Measurements from ENCODE around the gene FOXK2. TPM values are rescaled to one million over a fixed set of nuclear protein-coding genes. Genes with fewer than 3 reads are reported as not detected.

FOXK2 gene
- 10 to 100 TPM; 35.9 to 53.9 TPM for total RNA-seq
- long read RNA-seq, full-length matches to known transcripts = 10 of 42 reads
- long read RNA-seq, partial matches to known transcripts = 25 of 42 reads
- long read RNA-seq, other reads (novel, unspliced or antisense) = 7 of 42 reads

- intact Hi-C loops (cut with DNase I) = no loop called here
- peak; percentile 99 for ATAC-seq
- DNase-seq = peak; percentile 93
These were observed at the start of gene FOXK2 for GRCh38 chr17:82518826-82519810. FOXK2 (plus strand) TSS chr17:82519732; CDS start chr17:82519889, 157 bp downstream.

- ATAC-seq = no peak
- intact Hi-C loops (cut with DNase I) = no loop called here
- no peak for DNase-seq
These were observed 49.5 kb upstream of the FOXK2 start for GRCh38 chr17:82470065-82470464.

GRCh38 chr17:82474223-82475010 is 45.1 kb upstream of the FOXK2 start:
- DNase-seq (no peak), ATAC-seq (no peak)
- intact Hi-C loops (cut with DNase I) = no loop called here

- ATAC-seq = no peak
- intact Hi-C loops (cut with DNase I) = no loop called here
- DNase-seq = no peak
These were observed 44.1 kb upstream of the FOXK2 start for GRCh38 chr17:82475458-82475857.

- DNase-seq = no peak
- intact Hi-C loops (cut with DNase I) = no loop called here
- ATAC-seq = no peak
These were observed 41.6 kb upstream of the FOXK2 start for GRCh38 chr17:82477934-82478333.

GRCh38 chr17:82479602-82480001 is 39.9 kb upstream of the FOXK2 start:
- ATAC-seq = peak in 1 of 2 donors; percentile 62
- intact Hi-C loops (cut with DNase I) = no loop called here
- no peak for DNase-seq

- intact Hi-C loops (cut with DNase I) = no loop called here
These were observed 39.2 kb upstream of the FOXK2 start for GRCh38 chr17:82480318-82480717.

GRCh38 chr17:82483204-82483660 is 36.3 kb upstream of the FOXK2 start:
- no peak for DNase-seq
- no peak for ATAC-seq
- intact Hi-C loops (cut with DNase I) = no loop called here

More at GRCh38 chr17:82480318-82480717, 39.2 kb upstream of the FOXK2 start:
- DNase-seq (no peak), ATAC-seq (no peak)

GRCh38 chr17:82483836-82484235 is 35.7 kb upstream of the FOXK2 start:
- no peak for ATAC-seq
- intact Hi-C loops (cut with DNase I) = no loop called here
- DNase-seq = no peak

- intact Hi-C loops (cut with DNase I) = no loop called here
- DNase-seq (no peak), ATAC-seq (no peak)
These were observed 33.1 kb upstream of the FOXK2 start for GRCh38 chr17:82486231-82487094.

GRCh38 chr17:82487910-82488309 is 31.6 kb upstream of the FOXK2 start:
- ATAC-seq = peak; percentile 53 to 54

GRCh38 chr17:82489117-82489516 is 30.4 kb upstream of the FOXK2 start:
- ATAC-seq (peak; percentile 88 to 93), DNase-seq (peak; percentile 70)
- intact Hi-C loops (cut with DNase I) = no loop called here

More at GRCh38 chr17:82487910-82488309, 31.6 kb upstream of the FOXK2 start:
- DNase-seq = no peak
- intact Hi-C loops (cut with DNase I) = no loop called here

- DNase-seq = no peak
- no peak for ATAC-seq
- intact Hi-C loops (cut with DNase I) = no loop called here
These were observed 29.6 kb upstream of the FOXK2 start for GRCh38 chr17:82489851-82490511.

GRCh38 chr17:82490512-82491195 is 28.9 kb upstream of the FOXK2 start:
- no peak for DNase-seq
- no peak for ATAC-seq
- intact Hi-C loops (cut with DNase I) = no loop called here

- intact Hi-C loops (cut with DNase I) = no loop called here
- ATAC-seq (no peak), DNase-seq (no peak)
These were observed 28.4 kb upstream of the FOXK2 start for GRCh38 chr17:82491196-82491530.

- DNase-seq (no peak), ATAC-seq (no peak)
- intact Hi-C loops (cut with DNase I) = no loop called here
These were observed 28.0 kb upstream of the FOXK2 start for GRCh38 chr17:82491533-82491932.

- no peak for DNase-seq
- intact Hi-C loops (cut with DNase I) = no loop called here
- no peak for ATAC-seq
These were observed 26.8 kb upstream of the FOXK2 start for GRCh38 chr17:82492643-82493225.
